ENCODE results near the gene KCNK18.
A peak's percentile ranks its signal among the peaks of the same experiment; 100 is the strongest.

KCNK18 gene

GRCh38 chr10:117257721-117258120 is 60.4 kb downstream of the KCNK18 start:
- peak; percentile 84 for DNase-seq
- Histone ChIP-seq H3K4me3 (ENCODE audit: low read depth, low read length) (no peak overlapping the region), H3K36me3 (no peaks in the 10 kb centered on the region), H3K4me1 (peaks cover 18% of the 10 kb centered on the region; the same call in 1 of the 2 replicates), H3K9me3 (no peaks in the 10 kb centered on the region), H3K27me3 (no peaks in the 10 kb centered on the region)
- no peak for TF ChIP-seq CTCF (IDR thresholded peaks at IDR 0.05; ENCODE audit: low read depth, low read length)

- no peak for DNase-seq
Measured at GRCh38 chr10:117259279-117259678, 62.0 kb downstream of the KCNK18 start.

More at GRCh38 chr10:117259279-117259678, 62.0 kb downstream of the KCNK18 start:
- H3K9me3 ChIP-seq, result no peaks in the 10 kb centered on the region
- no peaks in the 10 kb centered on the region for H3K27me3 ChIP-seq
- no peak overlapping the region for H3K4me3 ChIP-seq (ENCODE audit: low read depth, low read length)
- H3K36me3 ChIP-seq, result no peaks in the 10 kb centered on the region
- peaks cover 22% of the 10 kb centered on the region for H3K4me1 ChIP-seq
- no peak for TF ChIP-seq CTCF (IDR thresholded peaks at IDR 0.05; ENCODE audit: low read depth, low read length)

Measured in BE2C (cell line).